Stimulated activated CD8-positive, alpha-beta memory T cell treated with anti-CD3 and anti-CD28 coated beads, Interleukin-15, amount 100 ng/mL, for 1 hour (primary cell): Measurements from ENCODE around the gene CACNG5.

Experiments
- DNase-seq: peaks from one replicate; pipeline ENCODE4 v3.0.0-alpha.2; 2020; ENCODE audit warnings: low read depth

The CACNG5 gene

GRCh38 chr17:66834919-66835454 lies at the start of gene CACNG5:
Gene CACNG5 (plus strand): TSS chr17:66835117. CDS start chr17:66877333, 42,216 bp downstream.
- no peak for DNase-seq

DNA sequence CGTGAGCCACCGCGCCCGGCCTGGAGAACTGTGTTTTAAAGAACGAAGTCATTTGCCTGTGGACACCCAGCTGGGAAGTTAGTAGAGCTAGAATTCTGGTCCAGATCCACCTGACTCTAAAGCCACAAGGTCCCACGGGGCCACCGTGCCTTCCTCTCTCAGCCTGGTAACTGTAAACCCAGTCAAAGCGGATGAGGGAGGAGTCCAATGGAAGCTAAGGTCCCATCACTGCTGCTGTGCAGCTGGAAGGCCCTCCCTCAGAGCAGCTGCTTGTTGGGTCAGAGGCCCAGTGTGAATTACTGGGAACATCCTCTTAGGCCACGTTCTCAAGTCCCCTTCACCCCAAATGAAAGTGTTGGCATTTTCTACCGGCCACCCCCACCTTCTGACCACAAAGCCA lies 48.8 kb upstream of the CACNG5 start:
- no peak for DNase-seq

DNA sequence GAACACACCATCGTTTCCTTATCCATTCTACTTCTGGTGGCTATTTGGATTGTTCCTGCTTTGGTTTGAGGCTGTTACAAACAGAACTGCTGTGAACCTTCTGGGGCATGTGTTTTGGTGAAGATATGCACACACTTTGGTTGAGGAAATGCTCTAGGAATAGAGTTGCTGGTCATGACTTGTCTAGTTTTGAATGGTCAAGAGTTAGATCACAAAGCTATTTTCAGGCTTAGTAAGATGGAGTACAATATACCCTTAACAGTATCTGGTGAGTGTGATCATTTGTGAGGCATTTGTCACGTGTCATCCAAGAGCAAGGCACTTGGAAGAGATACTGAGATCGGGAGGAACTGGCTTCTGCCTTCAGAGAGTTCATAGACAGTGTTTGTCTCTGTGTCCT lies 47.0 kb upstream of the CACNG5 start:
- DNase-seq: no peak

- DNase-seq: no peak
Measured at GRCh38 chr17:66789093-66789492, 45.8 kb upstream of the CACNG5 start.

- no peak for DNase-seq
Measured at GRCh38 chr17:66789961-66790437, 44.9 kb upstream of the CACNG5 start.

- DNase-seq: no peak
Measured at GRCh38 chr17:66790501-66791061, 44.3 kb upstream of the CACNG5 start.

GRCh38 chr17:66791347-66791746 lies 43.6 kb upstream of the CACNG5 start:
- no peak for DNase-seq

DNA sequence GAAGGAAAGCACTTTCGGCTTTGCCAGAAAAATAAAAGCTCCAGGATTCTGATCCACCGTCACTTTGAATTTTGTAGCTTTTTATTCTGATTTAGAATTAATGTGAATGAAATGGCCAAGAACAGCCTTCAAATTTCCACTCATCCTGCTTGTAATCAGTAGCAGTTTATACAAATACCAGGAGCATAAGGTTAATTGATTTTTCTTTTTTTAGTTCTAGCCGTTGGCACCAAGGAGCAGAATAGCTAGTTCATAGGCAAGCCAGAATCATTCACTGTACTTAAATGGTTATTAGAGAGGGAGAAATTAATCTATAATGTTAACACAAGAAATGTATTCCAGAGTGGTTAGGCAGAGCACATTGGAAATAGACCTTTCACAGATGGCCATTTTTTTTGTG lies 41.1 kb upstream of the CACNG5 start:
- DNase-seq: no peak

DNA sequence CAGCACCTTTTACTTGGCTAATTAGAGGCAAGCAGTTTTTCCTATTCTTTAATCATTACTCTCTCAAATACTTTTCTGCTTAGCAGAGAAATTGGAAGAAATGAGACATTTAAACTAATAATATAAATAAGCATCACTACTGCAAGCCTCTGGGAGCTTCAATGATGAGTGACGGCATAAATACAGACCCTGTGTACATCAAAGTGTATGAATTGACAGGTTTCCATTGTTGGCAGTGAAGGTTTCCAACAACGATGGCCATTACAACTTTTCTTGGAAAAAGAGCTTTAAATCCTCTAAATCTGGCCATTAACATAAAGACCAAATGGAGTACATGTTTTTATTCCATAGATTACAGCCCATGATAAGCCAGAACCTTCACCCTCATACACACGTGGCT lies 39.4 kb upstream of the CACNG5 start:
- no peak for DNase-seq

- DNase-seq: no peak
Measured at GRCh38 chr17:66799849-66800537, 34.9 kb upstream of the CACNG5 start.

- DNase-seq: no peak
Measured at GRCh38 chr17:66803474-66803951, 31.4 kb upstream of the CACNG5 start.

DNA sequence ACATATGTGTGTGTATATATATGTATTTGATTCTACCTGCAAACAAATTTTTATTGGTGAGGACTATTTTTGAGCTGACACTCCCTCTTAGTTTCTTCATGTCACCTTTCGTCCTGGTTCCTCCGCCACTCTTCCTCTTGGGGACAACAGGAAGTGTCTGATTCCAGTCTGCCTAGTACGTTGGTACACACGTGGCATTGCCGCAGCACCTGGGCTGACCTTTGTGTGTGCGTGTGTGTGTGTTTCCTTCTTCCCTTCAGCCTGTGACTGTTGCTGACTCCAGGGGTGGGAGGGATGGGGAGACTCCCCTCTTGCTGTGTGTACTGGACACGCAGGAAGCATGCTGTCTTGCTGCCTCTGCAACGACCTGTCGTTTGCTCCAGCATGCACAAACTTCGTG lies 29.4 kb upstream of the CACNG5 start:
- DNase-seq: no peak

GRCh38 chr17:66807182-66807581 lies 27.7 kb upstream of the CACNG5 start:
- DNase-seq: no peak

DNA sequence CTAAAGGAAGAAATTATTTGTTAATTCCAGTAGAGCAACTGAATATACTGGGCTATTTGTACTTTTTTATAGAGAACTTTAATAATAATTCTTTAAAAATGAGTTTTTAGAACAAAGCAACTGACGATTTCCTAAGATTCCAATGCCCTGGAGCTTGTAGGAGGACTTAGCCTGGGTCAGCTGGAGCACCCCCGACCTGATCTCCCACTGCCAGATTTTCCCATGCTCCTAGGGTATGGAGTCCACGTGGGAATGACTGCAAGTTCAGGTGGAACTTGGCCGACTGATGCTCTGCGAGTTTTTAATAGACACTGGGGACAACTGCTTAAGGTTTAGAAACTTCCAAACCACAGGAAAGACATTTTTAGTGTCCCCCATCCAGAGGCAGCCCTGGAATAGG lies 25.5 kb upstream of the CACNG5 start:
- no peak for DNase-seq

DNA sequence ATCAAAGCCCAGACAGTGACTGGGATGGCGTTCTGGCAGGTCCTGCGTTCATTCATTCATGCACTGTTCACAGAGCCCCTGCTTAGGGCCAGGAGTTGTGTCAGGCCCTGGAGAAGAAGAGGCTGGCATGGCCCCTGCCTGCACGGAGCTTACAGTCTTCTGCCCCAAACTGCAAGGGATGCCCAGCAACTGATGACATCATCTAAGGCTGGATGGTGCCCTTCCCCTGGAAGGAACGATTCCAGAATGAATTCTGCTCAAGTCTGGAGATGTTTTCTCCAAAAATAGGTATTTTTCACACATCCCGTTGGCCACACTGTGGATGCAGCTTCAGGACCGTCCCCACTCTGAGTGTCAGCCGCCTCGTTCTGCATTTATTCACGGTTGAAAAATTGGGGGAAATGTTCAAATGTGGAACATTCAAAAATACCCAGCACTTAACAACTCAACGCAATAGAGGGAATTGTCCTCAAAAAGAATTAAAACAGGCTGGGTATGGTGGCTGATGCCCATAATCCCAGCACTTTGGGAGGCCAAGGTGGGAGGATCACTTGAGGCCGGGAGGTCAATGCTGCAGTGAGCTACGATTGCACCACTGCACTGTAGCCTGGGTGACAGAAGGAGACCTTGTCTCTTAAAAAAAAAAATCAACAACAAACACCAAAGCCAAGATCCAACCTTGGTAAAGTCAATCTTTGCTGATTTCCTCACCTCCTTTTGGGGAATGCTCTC lies 23.8 kb upstream of the CACNG5 start:
- no peak for DNase-seq

- no peak for DNase-seq
Measured at GRCh38 chr17:66811683-66812054, 23.2 kb upstream of the CACNG5 start.

DNA sequence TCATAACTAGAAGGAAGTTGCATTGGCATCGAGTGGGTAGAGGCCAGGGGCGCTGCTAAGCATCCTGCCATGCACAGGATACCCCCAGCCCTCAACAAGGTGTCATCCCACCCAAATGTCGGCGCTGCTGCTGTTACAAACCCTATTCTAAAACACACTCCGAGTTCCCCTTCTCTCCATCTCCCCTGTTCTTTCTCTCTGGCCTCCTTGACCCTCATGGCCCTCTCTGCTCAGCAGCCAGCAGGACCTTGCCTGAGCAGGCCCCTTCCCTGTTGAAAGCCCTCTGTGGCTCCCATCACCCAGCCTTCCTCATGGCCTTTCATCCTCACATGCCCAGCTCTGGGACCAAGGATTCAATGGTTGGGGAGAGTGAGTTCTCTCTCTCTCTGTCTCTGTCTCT lies 22.3 kb upstream of the CACNG5 start:
- DNase-seq: no peak

DNA sequence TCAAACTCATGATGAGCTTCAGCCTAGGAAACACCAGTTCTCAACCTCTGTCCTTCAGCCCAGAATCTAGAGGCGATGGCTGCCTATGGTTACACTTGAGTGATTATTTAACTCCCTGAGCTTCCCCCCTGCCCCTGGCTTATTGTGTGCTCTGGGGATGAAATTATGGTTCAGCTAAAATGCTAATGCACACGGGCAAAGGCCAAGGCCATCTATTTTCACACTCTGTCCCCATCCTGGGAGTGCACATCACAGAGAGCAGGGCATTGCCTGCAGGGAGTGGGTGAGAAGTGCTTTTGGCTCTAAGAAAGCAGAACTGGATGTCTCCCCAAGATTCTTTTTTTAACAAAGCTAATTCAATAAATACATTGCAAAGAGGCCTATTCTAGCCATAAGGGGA lies 21.6 kb upstream of the CACNG5 start:
- no peak for DNase-seq

- no peak for DNase-seq
Measured at GRCh38 chr17:66814026-66814425, 20.9 kb upstream of the CACNG5 start.

DNA sequence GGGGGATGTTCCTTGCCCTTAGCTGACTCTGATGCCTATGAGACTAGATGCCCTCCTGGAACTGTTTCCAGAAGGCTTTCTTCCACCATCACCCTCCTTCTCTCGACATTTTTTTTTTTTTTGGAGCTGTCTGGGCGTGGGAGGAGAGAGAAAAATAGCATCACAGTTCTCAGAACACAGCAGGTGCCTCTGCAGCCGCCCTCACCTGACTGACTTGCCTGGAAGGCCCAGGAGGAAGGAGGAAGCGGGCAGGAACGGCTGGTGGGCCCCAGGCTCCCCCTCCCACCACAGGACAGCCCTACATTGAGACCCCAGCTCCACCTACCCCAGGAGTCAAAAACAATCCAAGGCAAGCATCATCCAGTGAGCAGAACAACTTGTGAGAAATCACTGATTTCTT lies 20.3 kb upstream of the CACNG5 start:
- no peak for DNase-seq

- no peak for DNase-seq
Measured at GRCh38 chr17:66817750-66818149, 17.2 kb upstream of the CACNG5 start.

GRCh38 chr17:66819466-66819865 lies 15.5 kb upstream of the CACNG5 start:
- DNase-seq: no peak

- DNase-seq: no peak
Measured at GRCh38 chr17:66822009-66822408, 12.9 kb upstream of the CACNG5 start.
